Panc1 (cell line): Measurements from ENCODE around the gene CTBP1. TPM values are rescaled to one million over a fixed set of nuclear protein-coding genes. Genes with fewer than 3 reads are reported as not detected.
A peak's percentile ranks its signal among the peaks of the same experiment; 100 is the strongest.

ENCODE experiments used
- ATAC-seq: fragments of 200-7000 bp; cut with Tn5 transposase; 2 replicates; pipeline ENCODE4 v1.9.1; 2020; ENCODE audit warnings: mild to moderate bottlenecking, moderate library complexity
- BruUV-seq: library from RNA; stranded (reverse); fragments of 400-500 nt; replicated peaks from 2 replicates; lab custom pipeline; 2021; lab: Mats Ljungman, UMichigan
- CTCF ChIA-PET: fragments of 300-600 bp; sonication (Branson Sonifier 250); formaldehyde crosslinking; loops from one replicate; lab custom pipeline; 2022; ENCODE audit warnings: antibody characterized with exemption; lab: Charles Lee
- POLR2A ChIA-PET: fragments of 300-600 bp; sonication (Branson Sonifier 250); formaldehyde crosslinking; loops from one replicate; lab custom pipeline; 2022; ENCODE audit warnings: antibody characterized with exemption; lab: Charles Lee
- DNase-seq: peaks from one replicate; pipeline ENCODE4 v3.0.0-alpha.2; 2010; ENCODE audit warnings: low read depth, low spot score
- H3K27ac ChIP-seq: 2 replicates; pipeline ENCODE4 v1.5.1; 2011; ENCODE audit warnings: mild to moderate bottlenecking, low read length, inconsistent platforms
- H3K27me3 ChIP-seq: fragments of 200-500 bp; sonication (Bioruptor generic); 2 replicates; pipeline ENCODE4 v1.6.0; 2014; ENCODE audit warnings: low read length, inconsistent platforms; ENCODE audit not compliant: control insufficient read depth, insufficient read depth
- H3K36me3 ChIP-seq: fragments of 200-500 bp; sonication (Bioruptor generic); 2 replicates; pipeline ENCODE4 v1.5.1; 2014; ENCODE audit warnings: inconsistent platforms, mild to moderate bottlenecking, low read length, moderate library complexity; ENCODE audit not compliant: control insufficient read depth, insufficient read depth
- H3K4me1 ChIP-seq: 2 replicates; pipeline ENCODE4 v1.5.1; 2011; ENCODE audit warnings: inconsistent platforms, mild to moderate bottlenecking, low read length, moderate library complexity; ENCODE audit not compliant: control insufficient read depth, insufficient read depth
- H3K4me3 ChIP-seq, 2 experiments: 2 replicates each; pipeline ENCODE4 v1.5.1; 2011 to 2012; ENCODE audit warnings: low read depth in 2 of 2, low read length in 2 of 2, mild to moderate bottlenecking in 2 of 2, inconsistent platforms in 1 of 2, moderate library complexity in 1 of 2
- H3K9me3 ChIP-seq: fragments of 200-500 bp; sonication (Bioruptor generic); 2 replicates; pipeline ENCODE4 v1.5.1; 2014; ENCODE audit warnings: low read depth, mild to moderate bottlenecking, inconsistent platforms, low read length, moderate library complexity; ENCODE audit not compliant: control insufficient read depth, insufficient read depth
- POLR2AphosphoS5 ChIP-seq: IDR thresholded peaks from 2 replicates; pipeline ENCODE4 v1.6.1; 2012; ENCODE audit warnings: mild to moderate bottlenecking, low read depth, low read length, moderate library complexity
- SIN3A ChIP-seq: IDR thresholded peaks from 2 replicates; pipeline ENCODE4 v1.6.1; 2012; ENCODE audit warnings: low read depth, mild to moderate bottlenecking, low read length, moderate library complexity, borderline replicate concordance; ENCODE audit not compliant: insufficient read depth
- TCF7L2 ChIP-seq: IDR thresholded peaks from 2 replicates; pipeline ENCODE4 v1.6.1; 2011; ENCODE audit warnings: mild to moderate bottlenecking, low read depth, low read length, inconsistent platforms
- in situ Hi-C: cut with HindIII; loops from 2 replicates; pipeline ENCODE4 v1.10.0; 2016; ENCODE audit warnings: low sequenced_read_pairs, low pct_unique_long_range_greater_than_20kb
- intact Hi-C: fragments of 100-400 bp; cut with micrococcal nuclease; formaldehyde crosslinking; loops from one replicate; pipeline ENCODE4 v1.10.0; 2022; ENCODE audit not compliant: unreplicated experiment
- total RNA-seq: library from RNA; stranded (reverse); gene quantifications from one replicate; pipeline ENCODE4 v1.2.1, GENCODE V29; 2021; ENCODE audit not compliant: unreplicated experiment
- TF ChIP-seq, protein P1 (sequence below), 2 experiments: IDR thresholded peaks; 2 replicates each; pipeline ENCODE4 v1.6.1; 2011 to 2012; ENCODE audit warnings: low read depth in 2 of 2, control low read depth in 1 of 2, low read length in 1 of 2, mild to moderate bottlenecking in 1 of 2, moderate library complexity in 1 of 2; ENCODE audit not compliant: insufficient read depth in 1 of 2
- TF ChIP-seq, protein P2 (sequence below): fragments of 450-650 bp; IDR thresholded peaks from 2 replicates; pipeline ENCODE4 v1.5.1; 2017; ENCODE audit warnings: mild to moderate bottlenecking

Gene CTBP1
- total RNA-seq, 1 experiment from 2014 or later: 157 TPM

DNA sequence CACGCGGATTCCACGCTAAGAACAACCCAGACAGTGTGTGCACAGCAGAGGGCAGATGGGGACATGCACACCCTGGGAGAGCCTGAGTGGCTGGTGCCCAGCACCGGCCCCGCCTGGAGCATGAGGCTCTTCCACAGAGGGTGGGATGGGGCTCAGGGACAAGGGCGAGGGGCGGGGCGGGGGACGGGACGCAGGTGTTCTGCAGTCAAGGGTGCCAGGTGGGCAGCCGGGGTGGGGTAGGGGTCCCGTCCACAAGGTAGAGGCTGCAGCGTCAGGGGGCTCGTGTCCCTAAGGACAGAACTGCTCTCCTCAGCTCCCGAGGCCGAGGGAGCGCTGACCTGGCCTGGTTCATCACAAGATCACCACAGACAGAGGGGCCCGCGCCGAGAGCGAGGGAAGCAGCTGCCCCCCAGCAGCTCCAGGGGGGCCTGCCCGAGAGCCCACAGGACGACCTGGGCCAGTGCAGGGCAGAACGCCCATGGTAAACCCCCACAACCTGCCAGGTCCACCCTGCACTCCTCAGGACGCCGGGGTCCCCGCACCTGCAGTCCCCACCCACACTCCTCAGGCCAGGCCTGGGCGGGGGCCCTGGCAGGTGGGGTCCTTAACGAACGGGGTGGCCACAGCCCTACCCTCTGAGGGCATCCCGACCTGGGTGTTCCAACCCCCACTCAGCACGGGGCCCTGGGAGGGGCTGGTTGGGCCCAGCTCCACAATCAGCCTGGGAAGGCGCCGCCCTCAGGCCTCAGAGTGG, 26.7 kb downstream of the CTBP1 start:
- Histone ChIP-seq H3K27ac (no peak overlapping the region), H3K9me3 (no peaks in the 10 kb centered on the region), H3K27me3 (no peaks in the 10 kb centered on the region), H3K36me3 (no peaks in the 10 kb centered on the region), H3K4me1 (no peaks in the 10 kb centered on the region), H3K4me3 (no peak overlapping the region)
- no peak for DNase-seq
- intact Hi-C loops (no loop called here), in situ Hi-C loops (no loop called here)
- TF ChIP-seq, protein P1, sequence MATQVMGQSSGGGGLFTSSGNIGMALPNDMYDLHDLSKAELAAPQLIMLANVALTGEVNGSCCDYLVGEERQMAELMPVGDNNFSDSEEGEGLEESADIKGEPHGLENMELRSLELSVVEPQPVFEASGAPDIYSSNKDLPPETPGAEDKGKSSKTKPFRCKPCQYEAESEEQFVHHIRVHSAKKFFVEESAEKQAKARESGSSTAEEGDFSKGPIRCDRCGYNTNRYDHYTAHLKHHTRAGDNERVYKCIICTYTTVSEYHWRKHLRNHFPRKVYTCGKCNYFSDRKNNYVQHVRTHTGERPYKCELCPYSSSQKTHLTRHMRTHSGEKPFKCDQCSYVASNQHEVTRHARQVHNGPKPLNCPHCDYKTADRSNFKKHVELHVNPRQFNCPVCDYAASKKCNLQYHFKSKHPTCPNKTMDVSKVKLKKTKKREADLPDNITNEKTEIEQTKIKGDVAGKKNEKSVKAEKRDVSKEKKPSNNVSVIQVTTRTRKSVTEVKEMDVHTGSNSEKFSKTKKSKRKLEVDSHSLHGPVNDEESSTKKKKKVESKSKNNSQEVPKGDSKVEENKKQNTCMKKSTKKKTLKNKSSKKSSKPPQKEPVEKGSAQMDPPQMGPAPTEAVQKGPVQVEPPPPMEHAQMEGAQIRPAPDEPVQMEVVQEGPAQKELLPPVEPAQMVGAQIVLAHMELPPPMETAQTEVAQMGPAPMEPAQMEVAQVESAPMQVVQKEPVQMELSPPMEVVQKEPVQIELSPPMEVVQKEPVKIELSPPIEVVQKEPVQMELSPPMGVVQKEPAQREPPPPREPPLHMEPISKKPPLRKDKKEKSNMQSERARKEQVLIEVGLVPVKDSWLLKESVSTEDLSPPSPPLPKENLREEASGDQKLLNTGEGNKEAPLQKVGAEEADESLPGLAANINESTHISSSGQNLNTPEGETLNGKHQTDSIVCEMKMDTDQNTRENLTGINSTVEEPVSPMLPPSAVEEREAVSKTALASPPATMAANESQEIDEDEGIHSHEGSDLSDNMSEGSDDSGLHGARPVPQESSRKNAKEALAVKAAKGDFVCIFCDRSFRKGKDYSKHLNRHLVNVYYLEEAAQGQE (IDR thresholded peaks at IDR 0.05; ENCODE audit: insufficient read depth in 1 of 2, low read depth in 2 of 2, low read length in 1 of 2): no peak
- TF ChIP-seq SIN3A (no peak), TCF7L2 (no peak), POLR2AphosphoS5 (no peak)
- TF ChIP-seq, protein P2, sequence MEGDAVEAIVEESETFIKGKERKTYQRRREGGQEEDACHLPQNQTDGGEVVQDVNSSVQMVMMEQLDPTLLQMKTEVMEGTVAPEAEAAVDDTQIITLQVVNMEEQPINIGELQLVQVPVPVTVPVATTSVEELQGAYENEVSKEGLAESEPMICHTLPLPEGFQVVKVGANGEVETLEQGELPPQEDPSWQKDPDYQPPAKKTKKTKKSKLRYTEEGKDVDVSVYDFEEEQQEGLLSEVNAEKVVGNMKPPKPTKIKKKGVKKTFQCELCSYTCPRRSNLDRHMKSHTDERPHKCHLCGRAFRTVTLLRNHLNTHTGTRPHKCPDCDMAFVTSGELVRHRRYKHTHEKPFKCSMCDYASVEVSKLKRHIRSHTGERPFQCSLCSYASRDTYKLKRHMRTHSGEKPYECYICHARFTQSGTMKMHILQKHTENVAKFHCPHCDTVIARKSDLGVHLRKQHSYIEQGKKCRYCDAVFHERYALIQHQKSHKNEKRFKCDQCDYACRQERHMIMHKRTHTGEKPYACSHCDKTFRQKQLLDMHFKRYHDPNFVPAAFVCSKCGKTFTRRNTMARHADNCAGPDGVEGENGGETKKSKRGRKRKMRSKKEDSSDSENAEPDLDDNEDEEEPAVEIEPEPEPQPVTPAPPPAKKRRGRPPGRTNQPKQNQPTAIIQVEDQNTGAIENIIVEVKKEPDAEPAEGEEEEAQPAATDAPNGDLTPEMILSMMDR: no peak
- peak; percentile 37 for ATAC-seq
- POLR2A ChIA-PET: no interaction called here
- CTCF ChIA-PET: no interaction called here
- no TSS peak for BruUV-seq

DNA sequence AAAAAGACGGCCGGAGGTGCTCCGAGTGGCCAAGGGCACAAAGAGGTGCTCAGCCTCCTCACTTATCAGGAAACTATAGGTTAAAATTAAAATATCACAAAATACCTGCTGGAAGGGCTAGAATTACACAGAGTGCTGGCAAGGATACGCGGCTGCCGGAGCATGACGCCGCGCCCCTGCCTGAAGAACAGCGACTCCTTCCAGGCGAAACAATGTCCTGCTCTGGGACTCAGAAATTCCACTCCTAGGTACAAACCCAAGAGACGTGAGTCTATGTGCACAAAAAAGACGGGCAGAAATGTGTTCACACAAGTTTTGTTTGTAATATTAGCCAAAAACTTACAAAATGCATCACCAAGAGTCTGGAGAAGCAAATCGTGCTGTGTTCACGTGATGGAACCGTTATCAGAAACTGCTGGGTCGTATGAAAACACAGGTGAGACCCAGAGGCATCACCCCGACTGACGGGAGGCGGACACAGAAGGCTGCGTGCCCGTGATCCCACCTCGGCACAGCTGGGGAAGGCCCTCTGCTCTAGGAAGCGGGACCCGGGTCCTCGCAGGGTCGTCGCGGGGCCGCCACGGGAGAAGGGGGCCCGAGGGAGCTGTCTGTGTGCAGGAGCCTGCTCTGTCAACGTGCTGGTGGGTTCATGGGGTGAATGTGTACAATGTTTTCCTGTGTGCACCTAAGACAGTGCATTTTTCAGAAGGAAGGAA, 27.6 kb downstream of the CTBP1 start:
- in situ Hi-C loops: no loop called here
- DNase-seq: no peak
- no peaks in the 10 kb centered on the region for H3K27me3 ChIP-seq
- no peaks in the 10 kb centered on the region for H3K4me1 ChIP-seq
- ChIA-PET POLR2A (no interaction called here), CTCF (no interaction called here)
- BruUV-seq: no TSS peak
- no peaks in the 10 kb centered on the region for H3K9me3 ChIP-seq
- TF ChIP-seq POLR2AphosphoS5 (no peak), TCF7L2 (no peak), SIN3A (no peak)
- TF ChIP-seq, protein P2: no peak
- TF ChIP-seq, protein P1 (IDR thresholded peaks at IDR 0.05; ENCODE audit: insufficient read depth in 1 of 2, low read depth in 2 of 2, low read length in 1 of 2): no peak
- H3K27ac ChIP-seq: no peak overlapping the region
- H3K36me3 ChIP-seq: no peaks in the 10 kb centered on the region
- H3K4me3 ChIP-seq: no peak overlapping the region
- intact Hi-C loops: no loop called here
- ATAC-seq: no peak; the same call in 1 of the 2 replicates
